IMR-90 (cell line): Measurements from ENCODE around the gene IPO13.

Experiments
- CEBPB ChIP-seq: IDR thresholded peaks from 2 replicates; pipeline ENCODE4 v1.6.1; 2012; ENCODE audit warnings: low read depth, low read length, improper control_type of control experiment
- CHD1 ChIP-seq: IDR thresholded peaks from 2 replicates; pipeline ENCODE4 v1.6.1; 2012; ENCODE audit warnings: low read depth, low read length, improper control_type of control experiment
- MAFK ChIP-seq: IDR thresholded peaks from 2 replicates; pipeline ENCODE4 v1.6.1; 2012; ENCODE audit warnings: low read depth, low read length, improper control_type of control experiment
- POLR2A ChIP-seq: IDR thresholded peaks from 2 replicates; pipeline ENCODE4 v1.6.1; 2012; ENCODE audit warnings: mild to moderate bottlenecking, low read depth, low read length
- RCOR1 ChIP-seq: IDR thresholded peaks from 2 replicates; pipeline ENCODE4 v1.6.1; 2012; ENCODE audit warnings: mild to moderate bottlenecking, low read length, improper control_type of control experiment; ENCODE audit not compliant: insufficient replicate concordance
- SMC3 ChIP-seq: fragments of 150-350 bp; IDR thresholded peaks from 2 replicates; pipeline ENCODE4 v1.6.1; 2016; ENCODE audit warnings: low read depth, mild to moderate bottlenecking, antibody characterized with exemption, low read length, moderate library complexity
- TF ChIP-seq, protein P1 (sequence below): conservative IDR thresholded peaks from 2 replicates; pipeline ENCODE4 v1.5.1; 2012; ENCODE audit warnings: mild to moderate bottlenecking, low read depth, low read length, improper control_type of control experiment
- TF ChIP-seq, protein P2 (sequence below): fragments of 150-350 bp; IDR thresholded peaks from 2 replicates; pipeline ENCODE4 v1.6.1; 2017; ENCODE audit warnings: mild to moderate bottlenecking, antibody characterized with exemption, low read length, low read depth

DNA sequence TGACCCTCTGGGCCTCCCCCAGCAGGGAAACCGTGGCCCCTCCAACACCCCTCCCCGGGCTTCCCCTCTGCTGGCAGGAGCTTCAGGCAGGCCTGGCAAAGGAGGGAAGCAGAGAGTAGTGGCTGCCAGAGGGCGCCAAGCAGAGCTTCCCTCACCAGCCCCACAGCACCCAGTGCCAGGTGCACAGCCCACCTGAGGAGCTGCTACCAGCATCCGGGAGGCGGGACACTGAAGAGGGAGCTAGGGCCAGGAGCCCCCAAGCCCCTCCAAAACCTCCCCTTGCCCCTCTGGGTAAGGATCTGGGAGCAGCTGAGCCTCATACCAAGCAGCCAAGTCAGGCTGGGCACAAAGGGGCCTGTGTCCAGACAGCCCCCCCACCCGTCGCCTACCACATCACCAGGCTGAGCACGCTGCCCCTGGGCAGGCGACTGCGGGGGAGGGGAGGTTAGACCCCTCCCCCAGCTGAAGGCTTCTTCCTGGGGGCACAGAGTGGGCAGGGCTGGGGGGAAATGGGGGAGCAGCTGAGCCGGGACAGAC is 64.3 kb downstream of the IPO13 start:
- TF ChIP-seq MAFK (no peak), CEBPB (no peak), RCOR1 (no peak), SMC3 (no peak), CHD1 (no peak), POLR2A (no peak)
- TF ChIP-seq, protein P1, sequence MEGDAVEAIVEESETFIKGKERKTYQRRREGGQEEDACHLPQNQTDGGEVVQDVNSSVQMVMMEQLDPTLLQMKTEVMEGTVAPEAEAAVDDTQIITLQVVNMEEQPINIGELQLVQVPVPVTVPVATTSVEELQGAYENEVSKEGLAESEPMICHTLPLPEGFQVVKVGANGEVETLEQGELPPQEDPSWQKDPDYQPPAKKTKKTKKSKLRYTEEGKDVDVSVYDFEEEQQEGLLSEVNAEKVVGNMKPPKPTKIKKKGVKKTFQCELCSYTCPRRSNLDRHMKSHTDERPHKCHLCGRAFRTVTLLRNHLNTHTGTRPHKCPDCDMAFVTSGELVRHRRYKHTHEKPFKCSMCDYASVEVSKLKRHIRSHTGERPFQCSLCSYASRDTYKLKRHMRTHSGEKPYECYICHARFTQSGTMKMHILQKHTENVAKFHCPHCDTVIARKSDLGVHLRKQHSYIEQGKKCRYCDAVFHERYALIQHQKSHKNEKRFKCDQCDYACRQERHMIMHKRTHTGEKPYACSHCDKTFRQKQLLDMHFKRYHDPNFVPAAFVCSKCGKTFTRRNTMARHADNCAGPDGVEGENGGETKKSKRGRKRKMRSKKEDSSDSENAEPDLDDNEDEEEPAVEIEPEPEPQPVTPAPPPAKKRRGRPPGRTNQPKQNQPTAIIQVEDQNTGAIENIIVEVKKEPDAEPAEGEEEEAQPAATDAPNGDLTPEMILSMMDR, result no peak
- TF ChIP-seq, protein P2, sequence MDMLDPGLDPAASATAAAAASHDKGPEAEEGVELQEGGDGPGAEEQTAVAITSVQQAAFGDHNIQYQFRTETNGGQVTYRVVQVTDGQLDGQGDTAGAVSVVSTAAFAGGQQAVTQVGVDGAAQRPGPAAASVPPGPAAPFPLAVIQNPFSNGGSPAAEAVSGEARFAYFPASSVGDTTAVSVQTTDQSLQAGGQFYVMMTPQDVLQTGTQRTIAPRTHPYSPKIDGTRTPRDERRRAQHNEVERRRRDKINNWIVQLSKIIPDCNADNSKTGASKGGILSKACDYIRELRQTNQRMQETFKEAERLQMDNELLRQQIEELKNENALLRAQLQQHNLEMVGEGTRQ, result no peak
